GM12873 (cell line): Measurements from ENCODE around the gene LARGE1.

Experiments
- CTCF ChIP-seq: IDR thresholded peaks from 2 replicates; pipeline ENCODE4 v1.5.1; 2012; ENCODE audit warnings: low read depth, mild to moderate bottlenecking, moderate library complexity, low read length, control low read depth; ENCODE audit not compliant: insufficient read depth; ENCODE audit errors: missing control alignments

The LARGE1 gene

GRCh38 chr22:33557836-33558235, 362.4 kb downstream of the LARGE1 start:
- TF ChIP-seq CTCF, result no peak

- TF ChIP-seq CTCF, result no peak
Measured at GRCh38 chr22:33555814-33556522, 364.3 kb downstream of the LARGE1 start.

- TF ChIP-seq CTCF, result no peak
Measured at GRCh38 chr22:33553493-33553892, 366.8 kb downstream of the LARGE1 start.

- no peak for TF ChIP-seq CTCF
Measured at GRCh38 chr22:33544707-33545106, 375.6 kb downstream of the LARGE1 start.

GRCh38 chr22:33542722-33543121, 377.6 kb downstream of the LARGE1 start:
- no peak for TF ChIP-seq CTCF

GRCh38 chr22:33542153-33542552, 378.1 kb downstream of the LARGE1 start:
- TF ChIP-seq CTCF, result no peak

GRCh38 chr22:33539902-33540751, 380.1 kb downstream of the LARGE1 start:
- no peak for TF ChIP-seq CTCF
